Measurements from ENCODE around the gene ENAH. TPM values are rescaled to one million over a fixed set of nuclear protein-coding genes. Genes with fewer than 3 reads are reported as not detected.
A peak's percentile ranks its signal among the peaks of the same experiment; 100 is the strongest.
"Not testable (repeated sequence)": the region's sequence is repeated elsewhere in the genome, so short reads cannot be mapped to it uniquely, and the experiment has no call there.

ENAH gene
- total RNA-seq, 4 donors from 2014 or later = 18.7 to 60.7 (median 30.5) TPM

- ATAC-seq (ENCODE audit: low FRiP score) = peak; percentile 88
These were observed 41.3 kb upstream of the ENAH start for GRCh38 chr1:225694151-225694603.

GRCh38 chr1:225693697-225694096 is 40.8 kb upstream of the ENAH start:
- not testable (repeated sequence) for DNase-seq (ENCODE audit: low spot score); ATAC-seq (ENCODE audit: low FRiP score)

More at GRCh38 chr1:225694151-225694603, 41.3 kb upstream of the ENAH start:
- no peak for TF ChIP-seq CTCF (IDR thresholded peaks at IDR 0.05)
- no peak for DNase-seq (ENCODE audit: low spot score)

GRCh38 chr1:225693085-225693696 is 40.3 kb upstream of the ENAH start:
- ATAC-seq (ENCODE audit: low FRiP score) (no peak), DNase-seq (ENCODE audit: low spot score) (no peak)
- no peak for TF ChIP-seq CTCF (IDR thresholded peaks at IDR 0.05)

- ATAC-seq (ENCODE audit: low FRiP score) (no peak), DNase-seq (ENCODE audit: low spot score) (no peak)
- TF ChIP-seq CTCF (IDR thresholded peaks at IDR 0.05) = no peak
These were observed 39.6 kb upstream of the ENAH start for GRCh38 chr1:225692517-225692879.

GRCh38 chr1:225691861-225692516 is 39.1 kb upstream of the ENAH start:
- ATAC-seq (ENCODE audit: low FRiP score) (no peak), DNase-seq (ENCODE audit: low spot score) (no peak)
- TF ChIP-seq CTCF (IDR thresholded peaks at IDR 0.05) = no peak

GRCh38 chr1:225691377-225691776 is 38.5 kb upstream of the ENAH start:
- TF ChIP-seq CTCF (IDR thresholded peaks at IDR 0.05) = no peak
- DNase-seq (ENCODE audit: low spot score) (no peak), ATAC-seq (ENCODE audit: low FRiP score) (no peak)

DNA sequence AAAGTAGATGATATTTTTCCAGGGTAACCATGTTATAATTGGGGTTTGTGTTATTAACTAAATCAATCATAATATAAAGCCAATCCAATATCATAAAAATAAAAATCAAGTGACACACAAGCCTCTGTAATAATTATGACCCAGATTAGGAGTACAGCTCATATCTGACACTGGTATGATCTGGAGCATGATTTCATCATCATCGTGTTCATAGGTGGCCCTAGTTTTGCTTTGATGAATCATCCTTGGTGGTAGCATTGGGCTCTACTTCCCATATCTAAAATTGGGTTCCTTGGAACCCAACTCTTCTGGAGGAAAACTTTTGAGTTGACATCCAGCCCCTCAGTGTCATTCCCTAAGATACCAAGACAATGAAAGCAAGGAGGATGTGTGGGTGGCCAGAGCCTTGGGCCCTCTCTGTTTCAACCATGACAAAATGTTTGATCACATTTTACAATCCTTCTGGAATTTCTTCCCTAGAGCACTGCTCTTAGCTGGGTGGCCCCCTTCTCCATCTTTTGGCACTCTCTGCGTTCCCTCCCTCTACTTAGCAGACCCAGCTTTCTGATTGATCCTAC is 37.0 kb upstream of the ENAH start:
- ATAC-seq (ENCODE audit: low FRiP score) = no peak
- no peak for TF ChIP-seq CTCF (IDR thresholded peaks at IDR 0.05)
- no peak for DNase-seq (ENCODE audit: low spot score)
